ENCODE results near the gene PPP2R2B. TPM values are rescaled to one million over a fixed set of nuclear protein-coding genes. Genes with fewer than 3 reads are reported as not detected.

The PPP2R2B gene
- total RNA-seq, 1 experiment from 2014 or later, result not detected

- TF ChIP-seq EZH2 (IDR thresholded peaks at IDR 0.05) (no peak), CTCF (IDR thresholded peaks at IDR 0.05 in 2 of 3, conservative IDR thresholded peaks at IDR 0.05 in 1 of 3; ENCODE audit: borderline replicate concordance in 1 of 3, insufficient read depth in 1 of 3, low read depth in 2 of 3, low read length in 2 of 3) (no peak), JUND (IDR thresholded peaks at IDR 0.05) (no peak), YY1 (IDR thresholded peaks at IDR 0.05; ENCODE audit: extremely low read depth, insufficient replicate concordance, low read depth, low read length) (no peak), CEBPB (IDR thresholded peaks at IDR 0.05; ENCODE audit: low read depth) (no peak), FOSL1 (IDR thresholded peaks at IDR 0.05; ENCODE audit: low read depth) (no peak)
- H3K9me3 ChIP-seq (ENCODE audit: control insufficient read depth in 1 of 2, insufficient read depth in 1 of 2, low read depth in 1 of 2, low read length in 2 of 2), result no peaks in the 10 kb centered on the region
- H3K36me3 ChIP-seq (ENCODE audit: control insufficient read depth in 1 of 2, insufficient read depth in 2 of 2, low read length in 2 of 2), result no peaks in the 10 kb centered on the region
- no peaks in the 10 kb centered on the region for H3K79me2 ChIP-seq (ENCODE audit: insufficient read depth, low read length)
- ChIA-PET POLR2A (no interaction called here), CTCF (no interaction called here), RAD21 (ENCODE audit: low non-redundant PET in 1 of 2, low total read pairs in 2 of 2, uncharacterized antibody in 2 of 2, unreplicated experiment in 2 of 2) (no interaction called here)
- no peaks in the 10 kb centered on the region for H3K27me3 ChIP-seq (ENCODE audit: insufficient read depth, low read length)
- ATAC-seq (no peak), DNase-seq (ENCODE audit: low read depth, low spot score) (no peak)
- H3K27ac ChIP-seq (ENCODE audit: low read depth, low read length), result no peak overlapping the region
- H3K9ac ChIP-seq (ENCODE audit: low read length), result no peak overlapping the region
- H4K20me1 ChIP-seq (ENCODE audit: insufficient read depth), result no peaks in the 10 kb centered on the region
- no peaks in the 10 kb centered on the region for H3K4me1 ChIP-seq (ENCODE audit: control insufficient read depth in 1 of 2, insufficient read depth in 2 of 2, low read length in 2 of 2)
- H3K4me3 ChIP-seq (replicated peaks in 1 of 2; ENCODE audit: low read depth in 1 of 2, low read length in 2 of 2), result no peak overlapping the region
- H3K4me2 ChIP-seq (ENCODE audit: low read length), result no peak overlapping the region
- intact Hi-C loops (cut with micrococcal nuclease), result no loop called here
- H2AFZ ChIP-seq (ENCODE audit: low read depth, low read length, poor library complexity, severe bottlenecking), result no peak overlapping the region
- H3K9me2 ChIP-seq (ENCODE audit: insufficient read depth), result no peaks in the 10 kb centered on the region
- BruUV-seq (replicated peaks), result no TSS peak
Observed at GRCh38 chr5:146815411-146815810, 63.1 kb downstream of the PPP2R2B start.

GRCh38 chr5:146813346-146814157 is 65.0 kb downstream of the PPP2R2B start:
- ChIA-PET POLR2A (no interaction called here), CTCF (no interaction called here)
- no peak for TF ChIP-seq RAD21 (IDR thresholded peaks at IDR 0.05; ENCODE audit: low read depth)
- TF ChIP-seq ATF3 (IDR thresholded peaks at IDR 0.05), result no peak
- TF ChIP-seq ZFX (IDR thresholded peaks at IDR 0.05), result no peak
- TF ChIP-seq POLR2AphosphoS5 (IDR thresholded peaks at IDR 0.05; ENCODE audit: low read depth, low read length), result no peak
- no peak for TF ChIP-seq CTCF (IDR thresholded peaks at IDR 0.05 in 2 of 3, conservative IDR thresholded peaks at IDR 0.05 in 1 of 3; ENCODE audit: borderline replicate concordance in 1 of 3, insufficient read depth in 1 of 3, low read depth in 2 of 3, low read length in 2 of 3)
- TF ChIP-seq ZNF274 (IDR thresholded peaks at IDR 0.05; ENCODE audit: low read depth, low read length), result no peak
- TF ChIP-seq SIN3A (IDR thresholded peaks at IDR 0.05; ENCODE audit: low read depth), result no peak
- no peak for TF ChIP-seq TCF7L2 (IDR thresholded peaks at IDR 0.05; ENCODE audit: borderline replicate concordance, extremely low read depth, insufficient read depth, insufficient read length)
- TF ChIP-seq MAX (IDR thresholded peaks at IDR 0.05), result no peak
- no peak for TF ChIP-seq YY1 (IDR thresholded peaks at IDR 0.05; ENCODE audit: extremely low read depth, insufficient replicate concordance, low read depth, low read length)
- TF ChIP-seq SRF (IDR thresholded peaks at IDR 0.05; ENCODE audit: low read depth), result no peak
- TF ChIP-seq JUND (IDR thresholded peaks at IDR 0.05), result no peak
- TF ChIP-seq FOSL1 (IDR thresholded peaks at IDR 0.05; ENCODE audit: low read depth), result no peak

More at GRCh38 chr5:146813346-146814157, 65.0 kb downstream of the PPP2R2B start:
- Histone ChIP-seq H3K36me3 (ENCODE audit: control insufficient read depth in 1 of 2, insufficient read depth in 2 of 2, low read length in 2 of 2) (no peaks in the 10 kb centered on the region), H3K9me3 (ENCODE audit: control insufficient read depth in 1 of 2, insufficient read depth in 1 of 2, low read depth in 1 of 2, low read length in 2 of 2) (no peaks in the 10 kb centered on the region), H3K9ac (ENCODE audit: low read length) (no peak overlapping the region), H3K4me2 (ENCODE audit: low read length) (no peak overlapping the region), H3K4me1 (ENCODE audit: control insufficient read depth in 1 of 2, insufficient read depth in 2 of 2, low read length in 2 of 2) (no peaks in the 10 kb centered on the region), H2AFZ (ENCODE audit: low read depth, low read length, poor library complexity, severe bottlenecking) (no peak overlapping the region), H3K27ac (ENCODE audit: low read depth, low read length) (no peak overlapping the region), H4K20me1 (ENCODE audit: insufficient read depth) (no peaks in the 10 kb centered on the region), H3K4me3 (replicated peaks in 1 of 2; ENCODE audit: low read depth in 1 of 2, low read length in 2 of 2) (no peak overlapping the region), H3K79me2 (ENCODE audit: insufficient read depth, low read length) (no peaks in the 10 kb centered on the region), H3K9me2 (ENCODE audit: insufficient read depth) (no peaks in the 10 kb centered on the region), H3K27me3 (ENCODE audit: insufficient read depth, low read length) (no peaks in the 10 kb centered on the region)
- intact Hi-C loops (cut with micrococcal nuclease), result no loop called here
- DNase-seq (ENCODE audit: low read depth, low spot score), result no peak
- no TSS peak for BruUV-seq (replicated peaks)
- RAD21 ChIA-PET (ENCODE audit: low non-redundant PET in 1 of 2, low total read pairs in 2 of 2, uncharacterized antibody in 2 of 2, unreplicated experiment in 2 of 2), result no interaction called here
- no peak for ATAC-seq
